GM08714 (cell line): ENCODE measurements around the gene RGS11.
"Not testable (repeated sequence)": the region's sequence is repeated elsewhere in the genome, so short reads cannot be mapped to it uniquely, and the experiment has no call there.

Experiments
- H3K4me3 ChIP-seq: fragments of 200-500 bp; sonication (Bioruptor generic); 2 replicates; pipeline ENCODE4 v1.5.1; 2014; ENCODE audit warnings: mild to moderate bottlenecking, low read length, inconsistent platforms
- ZNF274 ChIP-seq: IDR thresholded peaks from 2 replicates; pipeline ENCODE4 v1.6.1; 2012; ENCODE audit warnings: mild to moderate bottlenecking, low read depth, low read length

RGS11 gene

GRCh38 chr16:266258-267164 is 9.2 kb downstream of the RGS11 start:
- TF ChIP-seq ZNF274, result no peak
- no peak overlapping the region for H3K4me3 ChIP-seq

DNA sequence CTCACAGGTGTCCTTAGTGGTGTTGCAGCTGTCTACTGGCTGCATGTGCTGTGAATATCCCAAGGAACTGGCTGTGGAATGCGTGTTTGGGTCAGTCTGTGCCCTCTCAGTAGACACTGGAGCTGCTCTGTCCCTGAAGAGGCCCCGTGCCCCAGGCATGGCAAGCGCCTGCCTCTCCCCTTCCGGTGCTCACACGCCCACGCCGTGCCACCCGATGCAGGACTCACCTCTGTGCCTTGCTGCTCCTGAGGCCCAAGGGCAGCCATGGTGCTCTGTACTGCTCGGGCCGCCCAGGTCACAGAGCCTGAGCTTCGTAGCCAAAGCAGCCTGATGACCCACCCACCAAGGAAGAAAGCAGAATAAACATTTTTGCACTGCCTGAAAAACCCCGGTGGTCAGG is 10.0 kb downstream of the RGS11 start:
- no peak overlapping the region for H3K4me3 ChIP-seq
- TF ChIP-seq ZNF274, result no peak

DNA sequence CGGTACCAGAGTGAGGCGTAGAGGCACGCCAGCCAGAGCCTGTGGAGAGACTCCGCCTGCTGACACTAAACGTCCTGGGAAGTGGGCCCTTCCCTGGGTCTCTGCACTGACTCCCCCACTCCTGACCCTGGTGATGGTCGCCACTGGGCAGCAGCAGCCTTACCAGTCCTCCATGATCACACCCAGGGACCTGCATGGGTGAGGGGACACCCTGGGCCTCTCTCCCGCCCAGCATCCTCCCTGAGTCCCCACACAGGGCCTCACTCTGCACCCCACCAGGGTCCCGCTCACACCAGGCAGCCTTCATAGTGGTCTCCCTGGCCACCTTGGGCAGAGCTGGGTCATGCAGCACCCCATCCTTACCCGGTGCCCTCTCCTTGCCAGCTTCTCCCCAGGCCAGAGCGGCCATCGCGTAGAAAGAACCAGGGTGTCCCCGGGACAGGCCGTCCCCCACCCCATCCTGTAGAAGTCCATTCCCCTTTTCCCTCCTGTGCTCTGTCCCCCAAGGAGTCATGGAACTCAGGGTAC is 10.7 kb downstream of the RGS11 start:
- no peak overlapping the region for H3K4me3 ChIP-seq
- no peak for TF ChIP-seq ZNF274

GRCh38 chr16:264440-264951 is 11.2 kb downstream of the RGS11 start:
- H3K4me3 ChIP-seq, result no peak overlapping the region

DNA sequence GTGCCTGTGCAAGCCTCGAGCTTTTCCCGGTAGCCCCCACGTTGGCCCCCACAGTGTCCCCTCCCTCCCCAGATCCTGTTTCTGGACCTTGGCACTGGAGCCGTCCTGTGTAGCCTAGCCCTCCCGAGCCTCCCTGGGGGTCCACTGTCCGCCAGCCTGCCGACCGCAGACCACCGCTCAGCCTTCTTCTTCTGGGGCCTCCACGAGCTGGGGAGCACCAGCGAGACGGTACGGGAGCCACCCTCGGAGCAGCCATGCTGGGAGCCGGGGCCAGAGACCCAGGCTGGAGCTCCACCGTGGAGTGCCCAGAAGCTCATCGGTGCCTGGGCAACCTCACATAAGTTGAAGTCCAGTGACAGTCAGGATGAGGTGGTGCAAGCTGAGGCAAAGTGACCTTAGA is 11.8 kb downstream of the RGS11 start:
- no peak overlapping the region for H3K4me3 ChIP-seq
- TF ChIP-seq ZNF274, result no peak

More at GRCh38 chr16:264440-264951, 11.2 kb downstream of the RGS11 start:
- TF ChIP-seq ZNF274, result no peak

GRCh38 chr16:263182-263774 is 12.5 kb downstream of the RGS11 start:
- no peak for TF ChIP-seq ZNF274
- no peak overlapping the region for H3K4me3 ChIP-seq

GRCh38 chr16:262121-262745 is 13.5 kb downstream of the RGS11 start:
- no peak for TF ChIP-seq ZNF274
- no peak overlapping the region for H3K4me3 ChIP-seq

GRCh38 chr16:261031-261691 is 14.6 kb downstream of the RGS11 start:
- H3K4me3 ChIP-seq, result no peak overlapping the region
- no peak for TF ChIP-seq ZNF274

GRCh38 chr16:260326-260725 is 15.4 kb downstream of the RGS11 start:
- no peak for TF ChIP-seq ZNF274
- H3K4me3 ChIP-seq, result no peak overlapping the region

GRCh38 chr16:259814-260253 is 15.9 kb downstream of the RGS11 start:
- H3K4me3 ChIP-seq, result no peak overlapping the region
- TF ChIP-seq ZNF274, result no peak

- TF ChIP-seq ZNF274, result no peak
Measured at GRCh38 chr16:259226-259625, 16.5 kb downstream of the RGS11 start.

GRCh38 chr16:258091-258490 is 17.7 kb downstream of the RGS11 start:
- H3K4me3 ChIP-seq, result not testable (repeated sequence)

More at GRCh38 chr16:259226-259625, 16.5 kb downstream of the RGS11 start:
- no peak overlapping the region for H3K4me3 ChIP-seq

DNA sequence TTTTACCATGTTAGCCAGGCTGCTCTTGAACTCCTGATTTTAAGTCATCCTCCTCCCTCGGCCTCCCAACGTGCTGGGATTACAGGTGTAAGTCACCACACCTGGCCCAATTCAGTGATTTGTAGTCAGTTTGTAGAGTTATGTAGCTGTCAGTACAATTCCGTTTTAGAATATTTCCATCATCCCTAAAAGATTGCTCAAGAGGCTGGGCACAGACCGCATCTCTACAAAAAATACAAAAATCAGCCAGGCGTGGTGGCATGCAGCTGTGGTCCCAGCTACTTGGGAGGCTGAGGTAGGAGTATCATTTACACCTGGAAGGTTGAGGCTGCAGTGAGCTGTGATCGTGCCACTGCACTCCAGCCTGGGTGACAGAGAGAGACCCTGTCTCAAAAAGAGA is 20.6 kb downstream of the RGS11 start:
- no peak overlapping the region for H3K4me3 ChIP-seq
- TF ChIP-seq ZNF274, result no peak

GRCh38 chr16:254461-254860 is 21.3 kb downstream of the RGS11 start:
- no peak overlapping the region for H3K4me3 ChIP-seq
- TF ChIP-seq ZNF274, result no peak

DNA sequence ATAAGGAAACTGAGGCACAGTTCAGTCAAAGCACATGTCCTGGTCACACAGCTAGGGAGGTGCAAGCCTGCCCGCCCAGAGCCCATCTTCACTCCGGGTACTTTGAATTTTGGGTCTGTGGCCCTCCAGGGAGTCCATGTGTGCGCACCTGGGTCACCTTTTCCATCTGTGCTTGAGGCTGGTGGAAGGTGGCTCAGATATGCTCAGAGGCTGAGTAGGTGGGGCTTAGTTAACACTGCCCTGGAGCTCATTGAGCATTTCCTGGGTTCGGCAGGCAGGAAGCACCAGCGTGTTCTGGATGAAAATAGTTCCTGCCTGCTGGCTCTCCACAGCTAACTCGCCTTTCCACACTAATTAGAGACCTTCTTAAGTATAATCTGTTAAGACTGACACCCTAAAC is 21.9 kb downstream of the RGS11 start:
- TF ChIP-seq ZNF274, result no peak
- H3K4me3 ChIP-seq, result no peak overlapping the region
